NCI-H1092 treated with DMSO at 0.1 percent for 48 hours (cell line): Measurements from ENCODE around the gene INPP5A.
"Not testable (repeated sequence)": the region's sequence is repeated elsewhere in the genome, so short reads cannot be mapped to it uniquely, and the experiment has no call there.

Experiments used
- DNase-seq: peaks from one replicate; lab custom pipeline; 2025; lab: John Stamatoyannopoulos, UW

INPP5A gene

GRCh38 chr10:132660385-132660784 lies 122.8 kb downstream of the INPP5A start:
- DNase-seq = no peak

- DNase-seq = no peak
Observed at GRCh38 chr10:132662186-132662920, 124.8 kb downstream of the INPP5A start.

- no peak for DNase-seq
Observed at GRCh38 chr10:132663666-132664365, 126.2 kb downstream of the INPP5A start.

GRCh38 chr10:132664407-132664806 lies 126.8 kb downstream of the INPP5A start:
- DNase-seq = no peak

GRCh38 chr10:132664883-132665282 lies 127.3 kb downstream of the INPP5A start:
- DNase-seq = no peak

GRCh38 chr10:132665946-132666704 lies 128.5 kb downstream of the INPP5A start:
- DNase-seq = no peak

- no peak for DNase-seq
Observed at GRCh38 chr10:132666705-132667341, 129.2 kb downstream of the INPP5A start.

GRCh38 chr10:132667342-132668047 lies 129.9 kb downstream of the INPP5A start:
- DNase-seq = no peak

GRCh38 chr10:132668048-132668394 lies 130.4 kb downstream of the INPP5A start:
- DNase-seq = no peak

GRCh38 chr10:132669208-132669861 lies 131.7 kb downstream of the INPP5A start:
- DNase-seq = no peak

- no peak for DNase-seq
Observed at GRCh38 chr10:132670546-132671227, 133.1 kb downstream of the INPP5A start.

GRCh38 chr10:132671228-132672154 lies 133.9 kb downstream of the INPP5A start:
- DNase-seq = no peak

- DNase-seq = not testable (repeated sequence)
Observed at GRCh38 chr10:132673746-132674145, 136.2 kb downstream of the INPP5A start.

GRCh38 chr10:132674311-132674710 lies 136.7 kb downstream of the INPP5A start:
- DNase-seq = no peak

GRCh38 chr10:132675031-132675740 lies 137.6 kb downstream of the INPP5A start:
- no peak for DNase-seq

- DNase-seq = no peak
Observed at GRCh38 chr10:132676193-132676891, 138.8 kb downstream of the INPP5A start.

GRCh38 chr10:132677096-132677472 lies 139.5 kb downstream of the INPP5A start:
- no peak for DNase-seq
